Activated CD8-positive, alpha-beta T cell treated with anti-CD3 and anti-CD28 coated beads for 36 hours (primary cell): ENCODE results near the gene ZNF787. TPM values are rescaled to one million over a fixed set of nuclear protein-coding genes. Genes with fewer than 3 reads are reported as not detected.

Source experiments
- ATAC-seq: fragments of 200-7000 bp; cut with Tn5 transposase; one replicate; pipeline ENCODE4 v1.10.0; 2021; ENCODE audit warnings: mild to moderate bottlenecking, moderate library complexity
- CTCF ChIA-PET: fragments of 350-600 bp; sonication (Branson Sonifier 250); formaldehyde crosslinking; loops from one replicate; lab custom pipeline; 2021; ENCODE audit warnings: antibody characterized with exemption; lab: Charles Lee
- POLR2A ChIA-PET: fragments of 350-600 bp; sonication (Branson Sonifier 250); formaldehyde crosslinking; loops from one replicate; lab custom pipeline; 2021; ENCODE audit warnings: antibody characterized with exemption; lab: Charles Lee
- DNase-seq: peaks from one replicate; pipeline ENCODE4 v3.0.0-alpha.2; 2020
- H3K27ac Mint-ChIP-seq: one replicate; pipeline ENCODE4 v1.8.0; 2021; ENCODE audit warnings: mild to moderate bottlenecking, mixed read lengths
- H3K27me3 Mint-ChIP-seq: one replicate; pipeline ENCODE4 v1.8.0; 2021; ENCODE audit warnings: mixed read lengths
- H3K36me3 Mint-ChIP-seq: one replicate; pipeline ENCODE4 v1.8.0; 2021; ENCODE audit warnings: low read depth, mixed read lengths
- H3K4me1 Mint-ChIP-seq: one replicate; pipeline ENCODE4 v1.8.0; 2021; ENCODE audit warnings: low read depth, mixed read lengths
- H3K4me3 Mint-ChIP-seq: one replicate; pipeline ENCODE4 v1.8.0; 2021; ENCODE audit warnings: mild to moderate bottlenecking, moderate library complexity, mixed read lengths
- H3K9me3 Mint-ChIP-seq: one replicate; pipeline ENCODE4 v1.8.0; 2021; ENCODE audit warnings: mixed read lengths
- CTCF ChIP-seq: fragments of 200-600 bp; IDR thresholded peaks from one replicate; pipeline ENCODE4 v1.8.0; 2022; ENCODE audit warnings: antibody characterized with exemption, mild to moderate bottlenecking
- intact Hi-C: fragments of 100-400 bp; cut with micrococcal nuclease; formaldehyde crosslinking; loops from one replicate; pipeline ENCODE4 v1.10.0; 2022
- total RNA-seq, 2 experiments: library from RNA; stranded (reverse); gene quantifications; one replicate each; pipeline ENCODE4 v1.2.3, GENCODE V29; 2021

Gene ZNF787
- total RNA-seq, 2 experiments from 2014 or later, result 24.2 to 25.8 TPM

DNA sequence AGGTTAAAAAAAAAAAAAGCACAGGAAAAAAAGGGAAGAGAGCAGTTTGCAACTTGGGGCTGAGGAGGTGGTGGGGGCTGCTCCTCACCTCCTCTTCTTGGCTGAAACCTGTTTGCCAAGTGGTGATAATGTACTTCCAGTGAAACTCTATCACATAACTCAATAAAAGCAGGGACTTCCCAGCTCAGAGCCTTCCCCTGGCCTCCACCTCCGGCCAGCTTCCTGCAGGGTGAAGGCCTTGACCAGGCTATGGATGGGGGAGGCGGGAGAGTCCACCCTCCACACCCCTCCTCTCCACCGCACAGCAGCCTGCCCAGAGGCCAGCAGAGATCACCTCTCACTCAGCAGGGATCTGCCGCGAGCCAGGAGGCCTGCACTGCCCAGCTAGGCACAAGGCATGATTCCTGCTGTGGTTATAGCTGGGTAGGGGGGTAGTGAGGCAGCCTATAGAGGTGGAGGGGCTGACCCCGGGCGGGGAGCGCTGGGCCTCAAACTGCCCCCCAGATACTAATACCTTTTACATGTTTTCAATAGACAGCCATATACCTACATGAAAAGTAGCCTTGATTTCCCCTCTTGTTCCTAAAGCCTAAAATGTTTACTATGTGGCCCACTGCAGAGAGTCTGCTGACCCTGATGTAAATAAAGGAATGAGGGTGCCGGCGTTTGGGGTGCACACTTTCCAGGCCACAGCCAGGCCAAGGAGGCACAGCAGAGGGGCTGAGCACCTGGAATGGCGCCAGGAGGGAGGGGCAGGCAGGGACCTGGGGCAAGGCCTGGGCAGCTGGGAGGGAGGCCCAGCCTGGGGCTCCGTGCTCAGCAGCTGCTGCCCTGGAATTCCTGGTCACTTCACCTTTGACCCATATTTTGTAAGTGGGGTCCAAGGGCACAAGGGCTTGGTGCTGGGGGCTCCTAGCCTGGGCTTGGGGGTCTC is 10.3 kb downstream of the ZNF787 start:
- DNase-seq, result no peak
- Mint-ChIP-seq H3K9me3 (no peaks in the 10 kb centered on the region), H3K27me3 (no peaks in the 10 kb centered on the region), H3K36me3 (peaks cover 6% of the 10 kb centered on the region), H3K4me3 (no peak overlapping the region), H3K27ac (no peak overlapping the region), H3K4me1 (peaks cover 64% of the 10 kb centered on the region)
- no peak for ATAC-seq
- ChIA-PET POLR2A (no interaction called here), CTCF (no interaction called here)
- TF ChIP-seq CTCF, result no peak
- intact Hi-C loops, result no loop called here

GRCh38 chr19:56109226-56109625 is 11.9 kb downstream of the ZNF787 start:
- TF ChIP-seq CTCF, result no peak
- H3K9me3 Mint-ChIP-seq, result no peaks in the 10 kb centered on the region
- no peak overlapping the region for H3K4me3 Mint-ChIP-seq
- H3K4me1 Mint-ChIP-seq, result peaks cover 63% of the 10 kb centered on the region
- POLR2A ChIA-PET, result interaction anchor here (1.0 to 1.6 kb wide), 2 partner anchors 13 to 28 kb away, joined by 3 read pairs; no protein-coding TSS in a partner anchor
- CTCF ChIA-PET, result no interaction called here
- DNase-seq (no peak), ATAC-seq (no peak)
- intact Hi-C loops, result loop anchor here (10.0 kb wide), 1 partner anchor 46 kb away; no protein-coding TSS in a partner anchor
- H3K36me3 Mint-ChIP-seq, result peaks cover 6% of the 10 kb centered on the region
- H3K27me3 Mint-ChIP-seq, result no peaks in the 10 kb centered on the region
- H3K27ac Mint-ChIP-seq, result no peak overlapping the region

DNA sequence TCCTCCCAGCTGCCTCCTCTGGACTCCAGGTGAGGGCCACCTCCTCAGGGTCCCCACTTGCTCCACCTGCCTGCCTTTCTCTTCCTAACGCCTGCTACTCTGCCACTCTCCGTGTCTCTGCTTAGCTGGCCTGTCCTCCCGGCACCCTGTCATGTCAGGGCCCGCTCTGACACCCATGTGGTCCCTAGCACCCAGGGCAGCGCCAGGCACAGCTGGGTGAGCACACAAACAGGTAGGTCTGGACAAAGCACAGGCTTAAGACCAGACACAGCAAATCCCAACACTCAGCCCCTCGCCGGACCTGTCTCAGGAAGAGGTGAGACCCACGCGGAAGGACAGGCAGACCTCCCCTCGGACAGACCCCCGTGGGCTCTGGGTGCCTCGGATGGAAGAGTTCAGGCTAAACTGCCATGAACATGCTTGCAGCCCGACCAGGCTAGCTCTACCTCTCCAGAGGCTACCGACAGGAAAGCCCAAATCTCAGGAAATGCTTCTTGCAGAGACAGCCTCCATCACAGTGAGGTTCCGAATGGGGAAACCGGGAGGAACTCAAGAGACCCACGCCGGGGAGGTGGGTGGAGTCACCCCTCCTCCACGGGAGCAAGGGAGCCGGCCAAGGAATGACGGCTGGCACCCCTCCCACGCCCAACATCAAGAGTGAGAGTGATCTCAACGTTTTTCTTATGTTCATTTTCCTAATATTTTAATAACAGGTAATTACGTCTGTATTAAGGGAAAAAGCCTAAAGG is 12.5 kb downstream of the ZNF787 start:
- peaks cover 59% of the 10 kb centered on the region for H3K4me1 Mint-ChIP-seq
- H3K4me3 Mint-ChIP-seq, result no peak overlapping the region
- H3K27me3 Mint-ChIP-seq, result no peaks in the 10 kb centered on the region
- ATAC-seq (no peak), DNase-seq (no peak)
- H3K9me3 Mint-ChIP-seq, result no peaks in the 10 kb centered on the region
- no peak for TF ChIP-seq CTCF
- peaks cover 6% of the 10 kb centered on the region for H3K36me3 Mint-ChIP-seq
- intact Hi-C loops, result loop anchor here (10.0 kb wide), 1 partner anchor 46 kb away; no protein-coding TSS in a partner anchor
- ChIA-PET POLR2A (interaction anchor here (1.4 to 1.6 kb wide), 2 partner anchors 14 to 23 kb away, joined by 3 read pairs; no protein-coding TSS in a partner anchor), CTCF (no interaction called here)
- H3K27ac Mint-ChIP-seq, result no peak overlapping the region

GRCh38 chr19:56107626-56108351 is 13.3 kb downstream of the ZNF787 start:
- ChIA-PET CTCF (no interaction called here), POLR2A (interaction anchor here (0.7 to 1.4 kb wide), 3 partner anchors 22 to 34 kb away, joined by 3 read pairs; no protein-coding TSS in a partner anchor)
- no peaks in the 10 kb centered on the region for H3K27me3 Mint-ChIP-seq
- ATAC-seq (no peak), DNase-seq (no peak)
- H3K9me3 Mint-ChIP-seq, result no peaks in the 10 kb centered on the region
- TF ChIP-seq CTCF, result no peak
- H3K27ac Mint-ChIP-seq, result no peak overlapping the region
- peaks cover 54% of the 10 kb centered on the region for H3K4me1 Mint-ChIP-seq
- no peak overlapping the region for H3K4me3 Mint-ChIP-seq
- H3K36me3 Mint-ChIP-seq, result peaks cover 6% of the 10 kb centered on the region
- intact Hi-C loops, result loop anchor here (10.0 kb wide), 1 partner anchor 47 kb away; no protein-coding TSS in a partner anchor
